Epithelial cell of proximal tubule (primary cell): Measurements from ENCODE around the gene NKD1. TPM values are rescaled to one million over a fixed set of nuclear protein-coding genes. Genes with fewer than 3 reads are reported as not detected.

Experiments used
- DNase-seq: peaks from one replicate; pipeline ENCODE4 v3.0.0-alpha.2; 2011; ENCODE audit warnings: low read depth
- H3K4me3 ChIP-seq: 2 replicates; pipeline ENCODE4 v1.5.1; 2011; ENCODE audit warnings: low read depth, mild to moderate bottlenecking, low read length
- total RNA-seq: library from RNA; depleted of rRNA; stranded (reverse); fragments of >200 nt; gene quantifications from 2 replicates; pipeline ENCODE4 v1.2.3, GENCODE V29; 2015
- TF ChIP-seq, protein P1 (sequence below): conservative IDR thresholded peaks from 2 replicates; pipeline ENCODE4 v1.5.1; 2012; ENCODE audit warnings: low read depth, mild to moderate bottlenecking, low read length

The NKD1 gene
- total RNA-seq, 1 donor from 2014 or later: not detected

DNA sequence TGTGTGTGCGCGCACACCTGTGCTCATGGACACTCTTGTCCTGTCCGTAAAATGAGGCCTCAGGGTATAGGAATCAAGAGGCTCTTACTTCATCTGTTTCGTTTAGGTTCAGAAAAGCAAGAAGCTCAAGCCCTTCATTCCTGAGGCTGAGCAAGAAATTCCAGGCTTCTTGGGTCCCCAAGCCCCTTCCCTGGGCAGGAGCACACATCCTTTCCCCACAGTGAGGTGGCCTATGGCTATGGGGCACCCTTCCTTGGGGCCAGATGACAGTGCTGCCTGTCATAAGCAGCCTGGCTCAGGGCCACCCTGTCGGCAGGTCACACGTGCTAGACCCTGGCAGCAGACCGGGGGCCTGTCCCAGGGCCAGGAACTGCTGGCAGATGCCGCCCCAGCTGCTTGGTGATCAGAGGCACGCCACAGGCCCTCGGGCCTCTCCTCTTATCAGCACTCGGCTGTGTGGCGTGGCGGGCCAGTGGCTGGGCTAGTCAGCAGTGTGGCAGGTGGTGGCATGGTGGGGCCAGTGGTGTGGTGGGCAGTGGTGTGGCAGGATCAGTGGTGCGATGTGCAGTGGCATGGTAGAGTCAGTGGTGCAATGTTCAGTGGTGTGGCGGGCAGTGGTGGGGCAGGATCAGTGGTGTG, 50.2 kb downstream of the NKD1 start:
- no peak for DNase-seq
- TF ChIP-seq, protein P1, sequence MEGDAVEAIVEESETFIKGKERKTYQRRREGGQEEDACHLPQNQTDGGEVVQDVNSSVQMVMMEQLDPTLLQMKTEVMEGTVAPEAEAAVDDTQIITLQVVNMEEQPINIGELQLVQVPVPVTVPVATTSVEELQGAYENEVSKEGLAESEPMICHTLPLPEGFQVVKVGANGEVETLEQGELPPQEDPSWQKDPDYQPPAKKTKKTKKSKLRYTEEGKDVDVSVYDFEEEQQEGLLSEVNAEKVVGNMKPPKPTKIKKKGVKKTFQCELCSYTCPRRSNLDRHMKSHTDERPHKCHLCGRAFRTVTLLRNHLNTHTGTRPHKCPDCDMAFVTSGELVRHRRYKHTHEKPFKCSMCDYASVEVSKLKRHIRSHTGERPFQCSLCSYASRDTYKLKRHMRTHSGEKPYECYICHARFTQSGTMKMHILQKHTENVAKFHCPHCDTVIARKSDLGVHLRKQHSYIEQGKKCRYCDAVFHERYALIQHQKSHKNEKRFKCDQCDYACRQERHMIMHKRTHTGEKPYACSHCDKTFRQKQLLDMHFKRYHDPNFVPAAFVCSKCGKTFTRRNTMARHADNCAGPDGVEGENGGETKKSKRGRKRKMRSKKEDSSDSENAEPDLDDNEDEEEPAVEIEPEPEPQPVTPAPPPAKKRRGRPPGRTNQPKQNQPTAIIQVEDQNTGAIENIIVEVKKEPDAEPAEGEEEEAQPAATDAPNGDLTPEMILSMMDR: no peak
- H3K4me3 ChIP-seq: no peak overlapping the region

DNA sequence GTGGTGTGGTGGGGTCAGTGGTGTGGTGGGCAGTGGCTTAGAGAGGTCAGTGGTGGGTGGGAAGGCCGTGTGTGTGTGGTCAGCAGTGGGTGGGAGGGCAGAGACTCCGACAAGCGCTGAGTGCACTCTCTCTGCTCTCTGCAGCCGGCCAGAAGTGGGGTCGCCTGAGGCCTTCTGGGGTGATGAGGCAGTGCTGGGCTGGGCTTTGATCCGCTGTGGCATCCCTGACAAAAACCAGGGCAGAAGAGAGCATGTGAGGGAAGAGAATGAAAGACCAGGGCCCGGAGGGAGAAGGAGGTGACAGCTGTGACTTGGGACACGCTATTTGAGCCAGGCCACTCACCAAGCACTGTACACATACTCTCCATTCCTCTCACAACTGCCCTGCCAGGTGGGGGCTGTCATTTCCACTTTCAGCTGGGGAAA, 50.8 kb downstream of the NKD1 start:
- no peak overlapping the region for H3K4me3 ChIP-seq
- no peak for DNase-seq
- TF ChIP-seq, protein P1: no peak

DNA sequence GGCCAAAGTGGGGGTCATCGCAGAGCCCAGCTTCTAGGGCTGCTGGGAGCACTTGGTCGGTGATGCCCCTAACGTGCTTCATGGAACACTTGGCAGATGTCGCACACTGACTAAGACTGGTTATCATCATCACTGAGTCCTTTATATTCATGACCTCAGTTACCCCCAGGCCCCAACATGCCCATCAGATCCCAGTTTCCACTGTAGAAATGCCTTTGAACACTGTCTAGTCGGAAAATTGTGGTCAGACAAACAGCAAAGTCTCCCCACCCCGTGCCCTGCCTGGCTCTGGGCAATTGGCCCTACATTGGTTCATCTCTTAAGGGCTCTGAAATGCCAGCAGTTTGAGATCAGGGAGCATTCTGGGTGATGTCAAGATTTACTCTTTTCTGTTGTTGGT, 51.3 kb downstream of the NKD1 start:
- TF ChIP-seq, protein P1: no peak
- no peak for DNase-seq

DNA sequence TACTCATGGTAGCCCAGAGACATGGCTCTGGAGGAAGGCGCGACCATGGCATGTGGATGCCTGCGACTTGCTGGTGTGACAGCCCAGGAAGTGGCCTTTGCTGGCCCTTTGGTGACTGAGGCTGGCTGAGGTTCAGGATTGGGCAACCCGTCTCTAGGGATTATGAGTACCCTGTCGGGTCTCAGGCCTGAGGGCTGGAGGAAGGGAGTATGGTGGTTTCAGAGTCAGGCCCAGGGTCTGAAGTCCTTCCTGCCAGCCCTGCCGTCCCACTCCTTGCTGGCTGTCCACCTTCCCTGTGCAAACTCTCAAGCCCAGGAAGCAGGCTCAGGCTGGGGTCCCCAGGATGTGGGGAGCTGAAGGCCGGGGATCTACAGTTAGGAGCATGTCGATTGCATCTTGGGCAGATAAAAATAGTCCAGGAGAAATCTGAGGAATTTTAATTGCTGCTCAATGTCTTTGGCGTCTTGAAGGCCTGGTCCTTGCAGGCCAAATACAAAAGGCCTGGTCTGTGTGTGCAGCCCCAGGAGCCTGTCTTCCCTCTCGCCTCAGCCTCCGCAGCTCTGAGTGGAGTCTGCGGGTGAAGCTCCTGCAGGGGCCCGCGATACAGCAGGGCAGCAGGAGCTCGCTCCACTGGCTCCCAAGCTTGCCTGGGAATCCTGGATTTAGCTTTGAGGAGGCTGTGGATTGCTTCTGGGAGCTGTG, 52.5 kb downstream of the NKD1 start:
- TF ChIP-seq, protein P1: no peak

More for the DNA sequence above, 51.3 kb downstream of the NKD1 start:
- no peak overlapping the region for H3K4me3 ChIP-seq

DNA sequence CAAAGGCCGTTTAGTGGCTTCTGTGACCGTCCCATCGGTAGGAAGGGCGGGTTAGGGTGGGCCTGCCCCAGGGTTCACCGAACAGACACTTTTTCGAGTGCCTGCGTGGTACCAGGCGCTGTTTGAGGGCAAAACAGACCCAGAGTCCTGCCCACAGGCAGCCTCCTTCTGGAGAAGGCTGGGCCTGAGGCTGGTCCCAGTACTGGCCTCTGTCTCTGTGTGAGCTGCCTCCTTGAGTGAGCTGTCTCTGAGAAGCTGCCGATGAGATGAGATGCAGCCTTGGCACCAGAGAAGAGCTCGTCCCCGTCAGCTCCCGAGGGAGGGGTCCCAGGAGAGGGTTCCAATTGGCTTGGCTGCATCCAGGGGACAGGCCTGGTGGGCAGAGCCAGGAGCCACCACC, 53.1 kb downstream of the NKD1 start:
- DNase-seq: no peak
- no peak overlapping the region for H3K4me3 ChIP-seq
- TF ChIP-seq, protein P1: no peak

More for the DNA sequence above, 52.5 kb downstream of the NKD1 start:
- H3K4me3 ChIP-seq: no peak overlapping the region
- DNase-seq: no peak

DNA sequence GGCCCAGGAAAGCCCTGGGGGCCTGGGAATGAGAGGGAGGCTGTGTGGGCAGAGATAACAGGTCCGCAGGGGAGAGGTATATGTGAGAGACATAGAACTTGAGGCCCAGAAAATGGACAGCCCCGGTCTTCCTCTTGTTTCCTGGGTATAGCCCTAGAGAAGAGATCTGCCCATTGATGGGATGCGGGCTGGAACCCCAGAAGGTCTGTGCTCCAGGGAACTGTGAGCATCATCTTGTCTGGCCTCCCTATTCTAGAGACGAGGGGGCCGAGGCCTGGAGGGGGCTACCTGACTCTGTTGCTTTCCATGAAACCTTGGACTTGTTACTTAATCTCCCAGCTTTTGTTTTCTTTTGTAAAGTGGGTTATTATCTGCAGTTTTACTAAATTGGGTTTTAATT, 53.9 kb downstream of the NKD1 start:
- TF ChIP-seq, protein P1: no peak
- no peak overlapping the region for H3K4me3 ChIP-seq
- DNase-seq: no peak
